HG02938 (cell line): ENCODE data around the gene HSD11B1.
"Not testable (repeated sequence)": the region's sequence is repeated elsewhere in the genome, so short reads cannot be mapped to it uniquely, and the experiment has no call there.

ENCODE experiments used
- ATAC-seq: cut with Tn5 transposase; IDR thresholded peaks from one replicate; pipeline ENCODE4 v1.9.1; 2021; ENCODE audit warnings: mild to moderate bottlenecking, moderate library complexity; ENCODE audit not compliant: unreplicated experiment

HSD11B1 gene

GRCh38 chr1:209689477-209689876 is 15.2 kb upstream of the HSD11B1 start:
- no peak for ATAC-seq

- ATAC-seq: no peak
These were observed 13.4 kb upstream of the HSD11B1 start for GRCh38 chr1:209691237-209691636.

GRCh38 chr1:209692296-209692695 is 12.3 kb upstream of the HSD11B1 start:
- no peak for ATAC-seq

- peak; percentile 72 for ATAC-seq
These were observed 11.7 kb upstream of the HSD11B1 start for GRCh38 chr1:209692745-209693504.

GRCh38 chr1:209696673-209697072 is 8.0 kb upstream of the HSD11B1 start:
- no peak for ATAC-seq

- no peak for ATAC-seq
These were observed 7.5 kb upstream of the HSD11B1 start for GRCh38 chr1:209697126-209697525.

- not testable (repeated sequence) for ATAC-seq
These were observed 4.0 kb upstream of the HSD11B1 start for GRCh38 chr1:209700686-209701085.

GRCh38 chr1:209702832-209703231 is 1.8 kb upstream of the HSD11B1 start:
- ATAC-seq: no peak

GRCh38 chr1:209703834-209704504 is 677 bp upstream of the HSD11B1 start:
- peak; percentile 65 for ATAC-seq

- no peak for ATAC-seq
These were observed 470 bp downstream of the HSD11B1 start for GRCh38 chr1:209705033-209705598.

GRCh38 chr1:209706622-209707021 is 2.0 kb downstream of the HSD11B1 start:
- no peak for ATAC-seq

GRCh38 chr1:209707308-209707707 is 2.7 kb downstream of the HSD11B1 start:
- ATAC-seq: no peak

GRCh38 chr1:209708297-209708696 is 3.7 kb downstream of the HSD11B1 start:
- no peak for ATAC-seq

GRCh38 chr1:209710093-209710492 is 5.4 kb downstream of the HSD11B1 start:
- ATAC-seq: no peak

GRCh38 chr1:209710847-209711246 is 6.2 kb downstream of the HSD11B1 start:
- ATAC-seq: no peak

GRCh38 chr1:209714338-209714737 is 9.7 kb downstream of the HSD11B1 start:
- no peak for ATAC-seq

GRCh38 chr1:209715314-209715713 is 10.7 kb downstream of the HSD11B1 start:
- no peak for ATAC-seq

- no peak for ATAC-seq
These were observed 13.2 kb downstream of the HSD11B1 start for GRCh38 chr1:209717818-209718217.

- ATAC-seq: no peak
These were observed 15.7 kb downstream of the HSD11B1 start for GRCh38 chr1:209720326-209720725.

- ATAC-seq: no peak
These were observed 16.2 kb downstream of the HSD11B1 start for GRCh38 chr1:209720826-209721225.

- no peak for ATAC-seq
These were observed 16.7 kb downstream of the HSD11B1 start for GRCh38 chr1:209721323-209721722.

GRCh38 chr1:209723265-209723664 is 18.6 kb downstream of the HSD11B1 start:
- ATAC-seq: no peak
